NCI-H510A treated with DMSO at 0.1 percent for 48 hours (cell line): Measurements from ENCODE around the gene CDCP2.

Experiments used
- DNase-seq: peaks from one replicate; lab custom pipeline; 2025; lab: John Stamatoyannopoulos, UW

CDCP2 gene

GRCh38 chr1:54152696-54153095 is at the start of gene CDCP2:
TSS of gene CDCP2 (minus strand) at chr1:54153000. CDS start at chr1:54152922, 78 bp downstream.
- DNase-seq: no peak

GRCh38 chr1:54200519-54200997 is 47.8 kb upstream of the CDCP2 start:
- DNase-seq: peak; percentile 16

GRCh38 chr1:54199765-54200518 is 47.1 kb upstream of the CDCP2 start, which contains the start of the genes CYB5RL and MRPL37:
TSS of gene CYB5RL (minus strand) at chr1:54200030. CDS start at chr1:54195616, 4,414 bp downstream.
TSS of gene MRPL37 (plus strand) at chr1:54200167. CDS start at chr1:54200244, 77 bp downstream.
- DNase-seq: peak; percentile 98

- peak; percentile 61 for DNase-seq
Observed at GRCh38 chr1:54199151-54199764, 46.5 kb upstream of the CDCP2 start.

- DNase-seq: no peak
Observed at GRCh38 chr1:54193453-54193852, 40.7 kb upstream of the CDCP2 start.

GRCh38 chr1:54191525-54191924 is 38.7 kb upstream of the CDCP2 start:
- no peak for DNase-seq

GRCh38 chr1:54190526-54190925 is 37.7 kb upstream of the CDCP2 start:
- no peak for DNase-seq

- DNase-seq: no peak
Observed at GRCh38 chr1:54188291-54188690, 35.5 kb upstream of the CDCP2 start.

GRCh38 chr1:54186056-54186455 is 33.3 kb upstream of the CDCP2 start:
- no peak for DNase-seq

- no peak for DNase-seq
Observed at GRCh38 chr1:54180701-54181360, 28.0 kb upstream of the CDCP2 start.

GRCh38 chr1:54178296-54179070 is 25.7 kb upstream of the CDCP2 start:
- no peak for DNase-seq

- no peak for DNase-seq
Observed at GRCh38 chr1:54177726-54178125, 24.9 kb upstream of the CDCP2 start.

- no peak for DNase-seq
Observed at GRCh38 chr1:54176621-54177327, 24.0 kb upstream of the CDCP2 start.

GRCh38 chr1:54174106-54174505 is 21.3 kb upstream of the CDCP2 start:
- DNase-seq: no peak

- no peak for DNase-seq
Observed at GRCh38 chr1:54173681-54174080, 20.9 kb upstream of the CDCP2 start.

GRCh38 chr1:54172614-54173599 is 20.1 kb upstream of the CDCP2 start:
- no peak for DNase-seq

- no peak for DNase-seq
Observed at GRCh38 chr1:54171606-54172005, 18.8 kb upstream of the CDCP2 start.

- DNase-seq: no peak
Observed at GRCh38 chr1:54171016-54171415, 18.2 kb upstream of the CDCP2 start.

- no peak for DNase-seq
Observed at GRCh38 chr1:54169068-54169467, 16.3 kb upstream of the CDCP2 start.
